Erythroblast (primary cell): ENCODE results near the gene TAS2R31.

Experiments used
- GATA1 ChIP-seq: IDR thresholded peaks from 2 replicates; pipeline ENCODE4 v1.6.1; 2011; ENCODE audit warnings: low read depth, mild to moderate bottlenecking, control low read depth, low read length, moderate library complexity
- POLR2A ChIP-seq: IDR thresholded peaks from 2 replicates; pipeline ENCODE4 v1.6.1; 2011; ENCODE audit warnings: mild to moderate bottlenecking, low read length

DNA sequence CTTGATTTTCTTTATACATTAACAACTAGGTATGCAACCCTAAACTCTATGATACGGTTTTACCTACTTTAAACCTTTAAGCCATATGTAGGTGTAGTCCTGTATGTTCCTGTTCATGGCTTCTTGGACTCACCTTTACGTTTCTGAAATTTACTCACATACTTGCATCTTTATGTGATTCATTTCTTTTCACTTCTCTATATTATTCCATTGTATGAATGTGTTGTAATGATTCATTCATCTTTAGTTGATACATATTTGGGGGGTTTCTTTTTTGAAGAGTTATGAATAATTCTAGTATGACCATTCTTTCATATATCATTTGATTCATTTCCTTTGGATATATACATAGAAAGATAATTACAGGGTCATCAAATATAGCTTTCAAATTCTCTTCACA, 42.1 kb downstream of the TAS2R31 start:
- TF ChIP-seq POLR2A (no peak), GATA1 (no peak)
